ENCODE data around the gene ITPR1. TPM values are rescaled to one million over a fixed set of nuclear protein-coding genes. Genes with fewer than 3 reads are reported as not detected.

Gene ITPR1
- total and polyA plus RNA-seq, 5 experiments from 2014 or later: 8.3 to 80.4 (median 10.6) TPM

GRCh38 chr3:4885316-4885715 lies 392.2 kb downstream of the ITPR1 start:
- no peak for DNase-seq
- H3K4me3 Mint-ChIP-seq: no peak overlapping the region
- no peaks in the 10 kb centered on the region for H3K9me3 Mint-ChIP-seq
- peaks cover 17 to 19% (median 17%) of the 10 kb centered on the region in 4 donors for H3K4me1 Mint-ChIP-seq
- no peaks in the 10 kb centered on the region for H3K27me3 Mint-ChIP-seq
- ATAC-seq: no peak
- no peaks in the 10 kb centered on the region for H3K36me3 Mint-ChIP-seq
- H3K27ac Mint-ChIP-seq: peak overlapping the region in 2 of 10 donors; percentile 24 to 50
- POLR2A ChIA-PET: no interaction called here

DNA sequence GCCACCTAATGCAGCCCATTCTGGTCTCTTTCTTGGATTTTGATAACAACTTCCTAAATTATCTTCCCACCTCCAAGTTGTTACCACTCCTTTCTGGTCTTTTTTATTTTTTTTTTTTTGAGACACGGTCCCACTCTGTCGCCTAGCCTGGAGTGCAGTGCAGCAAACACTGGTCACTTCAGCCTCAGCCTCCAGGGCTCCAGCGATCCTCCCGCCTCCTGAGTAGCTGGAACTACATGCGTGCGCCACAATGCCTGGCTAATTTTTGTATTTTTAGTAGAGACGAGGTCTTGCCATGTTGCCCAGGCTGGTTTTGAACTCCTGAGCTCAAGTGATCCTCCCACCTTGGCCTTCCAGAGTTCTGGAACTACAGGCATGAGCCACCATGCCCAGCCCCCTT lies 393.3 kb downstream of the ITPR1 start:
- Mint-ChIP-seq H3K27ac (no peak overlapping the region), H3K27me3 (no peaks in the 10 kb centered on the region), H3K9me3 (no peaks in the 10 kb centered on the region), H3K4me3 (no peak overlapping the region), H3K4me1 (peaks cover 17 to 19% (median 17%) of the 10 kb centered on the region in 4 donors), H3K36me3 (no peaks in the 10 kb centered on the region)
- ATAC-seq (no peak), DNase-seq (no peak)
- POLR2A ChIA-PET: no interaction called here

GRCh38 chr3:4887177-4887576 lies 394.0 kb downstream of the ITPR1 start:
- DNase-seq: no peak
- Mint-ChIP-seq H3K9me3 (no peaks in the 10 kb centered on the region), H3K27ac (peak overlapping the region in 1 of 10 donors; percentile 70), H3K4me1 (peaks cover 17 to 19% (median 17%) of the 10 kb centered on the region in 4 donors), H3K36me3 (no peaks in the 10 kb centered on the region), H3K4me3 (no peak overlapping the region), H3K27me3 (no peaks in the 10 kb centered on the region)
- no peak for ATAC-seq
- POLR2A ChIA-PET: no interaction called here

DNA sequence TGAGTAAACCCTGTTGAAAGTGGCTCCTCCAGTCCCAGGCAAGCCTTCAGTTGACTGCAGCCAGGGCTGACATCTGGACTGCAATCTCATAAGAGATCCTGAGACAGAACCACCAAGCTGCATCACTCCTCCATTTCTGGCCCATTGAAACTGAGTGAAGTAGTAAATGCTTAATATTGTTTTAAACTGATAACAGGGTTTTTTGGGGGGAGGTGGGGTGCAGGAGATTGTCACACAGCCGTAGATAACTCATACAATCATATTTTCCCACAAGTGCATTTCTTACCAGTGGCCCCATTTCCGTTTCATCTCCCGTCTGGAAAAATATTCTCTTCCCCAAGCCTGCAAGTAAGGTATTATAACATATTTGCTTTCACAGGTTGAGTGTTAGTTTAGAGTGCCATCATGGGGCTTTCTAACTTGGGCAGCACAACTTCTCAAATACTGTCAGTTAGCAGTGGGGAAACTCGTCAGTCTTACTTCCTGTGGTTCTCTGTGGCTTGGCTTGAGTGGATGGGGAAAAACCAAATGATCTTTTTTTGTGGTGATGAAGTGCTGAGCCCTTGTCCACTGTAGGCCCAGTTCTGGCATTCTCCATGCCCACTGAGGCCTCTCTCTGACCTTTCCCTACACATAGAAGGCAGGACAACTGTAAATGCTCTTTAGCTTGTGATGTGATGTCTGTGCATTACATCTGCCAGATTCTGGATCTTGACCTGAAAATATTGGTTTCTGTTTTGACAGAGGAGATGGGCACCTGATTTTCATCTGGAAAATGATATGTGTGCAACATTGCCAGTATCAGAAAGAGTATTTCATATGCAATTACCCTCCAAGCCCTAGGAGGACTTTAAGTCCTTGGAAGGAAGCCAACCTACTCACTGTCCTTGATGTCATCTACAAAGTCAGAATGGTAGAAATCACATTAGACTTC lies 396.0 kb downstream of the ITPR1 start:
- no peaks in the 10 kb centered on the region for H3K36me3 Mint-ChIP-seq
- POLR2A ChIA-PET: interaction anchor here (0.6 kb wide), 1 partner anchor 115 kb away, joined by 4 read pairs; no protein-coding TSS in a partner anchor
- H3K4me3 Mint-ChIP-seq: peak overlapping the region in 7 of 10 donors; percentile 1 to 59 (median 19)

GRCh38 chr3:4889896-4890295 lies 396.7 kb downstream of the ITPR1 start:
- no peaks in the 10 kb centered on the region for H3K36me3 Mint-ChIP-seq
- no peaks in the 10 kb centered on the region for H3K27me3 Mint-ChIP-seq
- H3K27ac Mint-ChIP-seq: peak overlapping the region in 3 of 10 donors; percentile 43 to 86 (median 77)
- H3K9me3 Mint-ChIP-seq: no peaks in the 10 kb centered on the region
- POLR2A ChIA-PET: interaction anchor here (0.6 kb wide), 1 partner anchor 20 kb away, joined by 6 read pairs; no protein-coding TSS in a partner anchor
- H3K4me1 Mint-ChIP-seq: peaks cover 17 to 19% (median 17%) of the 10 kb centered on the region in 4 donors
- DNase-seq (no peak), ATAC-seq (no peak)
- H3K4me3 Mint-ChIP-seq: peak overlapping the region in 2 of 10 donors; percentile 8 to 30

More for the DNA sequence above, 396.0 kb downstream of the ITPR1 start:
- H3K27me3 Mint-ChIP-seq: no peaks in the 10 kb centered on the region
- peaks cover 17 to 19% (median 17%) of the 10 kb centered on the region in 4 donors for H3K4me1 Mint-ChIP-seq
- H3K9me3 Mint-ChIP-seq: no peaks in the 10 kb centered on the region
- H3K27ac Mint-ChIP-seq: peak overlapping the region in 9 of 10 donors; percentile 0 to 86 (median 60)
- peak; percentile 69 to 92 for ATAC-seq
- peak in 3 of 10 donors; percentile 38 to 50 (median 43) for DNase-seq

GRCh38 chr3:4894891-4895530 lies 401.9 kb downstream of the ITPR1 start:
- DNase-seq (no peak), ATAC-seq (no peak)
- Mint-ChIP-seq H3K27ac (peak overlapping the region in 3 of 10 donors; percentile 28 to 75 (median 62)), H3K9me3 (no peaks in the 10 kb centered on the region), H3K4me3 (no peak overlapping the region), H3K4me1 (peaks cover 1 to 15% (median 9%) of the 10 kb centered on the region in 4 donors), H3K36me3 (peaks cover 0 to under 1% (median 0%) of the 10 kb centered on the region in 3 donors), H3K27me3 (no peaks in the 10 kb centered on the region)
- POLR2A ChIA-PET: no interaction called here

- ATAC-seq (no peak), DNase-seq (no peak)
- POLR2A ChIA-PET: no interaction called here
- Mint-ChIP-seq H3K9me3 (no peaks in the 10 kb centered on the region), H3K36me3 (peaks cover 0 to 2% (median 0%) of the 10 kb centered on the region in 3 donors), H3K27ac (peak overlapping the region in 1 of 10 donors; percentile 22), H3K4me3 (no peak overlapping the region), H3K4me1 (peaks cover 1 to 20% (median 10%) of the 10 kb centered on the region in 4 donors), H3K27me3 (no peaks in the 10 kb centered on the region)
Measured at GRCh38 chr3:4895838-4896237, 402.7 kb downstream of the ITPR1 start.

Other genes with a start within 250 kb of the ITPR1 start
- 10 to 100 TPM; 13.0 to 15.1 TPM for gene SETMAR, start 190.0 kb upstream of the ITPR1 start, total RNA-seq
- 10 to 100 TPM in 2 of 3 donors, 1 to 10 TPM in 1; 8.0 to 18.3 (median 15.5) TPM for gene SETMAR, start 190.0 kb upstream of the ITPR1 start, polyA plus RNA-seq
- 10 to 100 TPM; 13.7 to 14.2 TPM for gene SUMF1, start 26.1 kb upstream of the ITPR1 start, total RNA-seq
- 10 to 100 TPM; 23.4 to 36.4 (median 30.6) TPM for gene SUMF1, start 26.1 kb upstream of the ITPR1 start, polyA plus RNA-seq

Measured in naive thymus-derived CD8-positive, alpha-beta T cell (primary cell).